HFF-Myc (cell line): ENCODE measurements around the gene ATIC.

Source experiments
- DNase-seq: peaks from one replicate; pipeline ENCODE4 v3.0.0-alpha.2; 2011; ENCODE audit warnings: low read depth; ENCODE audit errors: extremely low read depth
- H3K4me3 ChIP-seq: replicated peaks from 2 replicates; pipeline ENCODE4 v1.5.1; 2011; ENCODE audit warnings: low read depth, mild to moderate bottlenecking, control low read depth, low read length
- CTCF ChIP-seq: IDR thresholded peaks from 2 replicates; pipeline ENCODE4 v1.5.1; 2012; ENCODE audit warnings: mild to moderate bottlenecking, low read depth, low read length, control low read depth; ENCODE audit errors: missing control alignments

The ATIC gene

GRCh38 chr2:215379948-215380347 is 68.1 kb downstream of the ATIC start:
- no peak overlapping the region for H3K4me3 ChIP-seq
- DNase-seq: no peak
- TF ChIP-seq CTCF: no peak

- no peak for DNase-seq
- no peak for TF ChIP-seq CTCF
- H3K4me3 ChIP-seq: no peak overlapping the region
Observed at GRCh38 chr2:215380699-215381098, 68.8 kb downstream of the ATIC start.

- TF ChIP-seq CTCF: no peak
- no peak overlapping the region for H3K4me3 ChIP-seq
- DNase-seq: no peak
Observed at GRCh38 chr2:215382011-215382410, 70.2 kb downstream of the ATIC start.

- TF ChIP-seq CTCF: no peak
- no peak overlapping the region for H3K4me3 ChIP-seq
- no peak for DNase-seq
Observed at GRCh38 chr2:215382480-215382879, 70.6 kb downstream of the ATIC start.

GRCh38 chr2:215383652-215384279 is 71.9 kb downstream of the ATIC start:
- DNase-seq: no peak
- no peak overlapping the region for H3K4me3 ChIP-seq
- no peak for TF ChIP-seq CTCF

GRCh38 chr2:215384710-215385109 is 72.9 kb downstream of the ATIC start:
- TF ChIP-seq CTCF: no peak
- no peak for DNase-seq
- H3K4me3 ChIP-seq: no peak overlapping the region

- TF ChIP-seq CTCF: no peak
- no peak overlapping the region for H3K4me3 ChIP-seq
- no peak for DNase-seq
Observed at GRCh38 chr2:215386566-215386965, 74.7 kb downstream of the ATIC start.
